Measurements from ENCODE around the gene DGAT2. TPM values are rescaled to one million over a fixed set of nuclear protein-coding genes. Genes with fewer than 3 reads are reported as not detected.
A peak's percentile ranks its signal among the peaks of the same experiment; 100 is the strongest.

DGAT2 gene
- total RNA-seq, 1 donor from 2014 or later, result 2.6 TPM

- H3K36me3 ChIP-seq (ENCODE audit: control insufficient read depth, insufficient read depth, low read length), result peaks cover 2% of the 10 kb centered on the region
- DNase-seq (ENCODE audit: low read depth) (no peak), FAIRE-seq (no peak)
- no peak overlapping the region for H3K4me3 ChIP-seq (ENCODE audit: low read depth, low read length)
- TF ChIP-seq CTCF (IDR thresholded peaks at IDR 0.05; ENCODE audit: insufficient read depth, low read length, severe bottlenecking), result no peak
- no peaks in the 10 kb centered on the region for H3K27me3 ChIP-seq (ENCODE audit: control insufficient read depth, insufficient read depth, low read length)
Measured at GRCh38 chr11:75800728-75801361, 32.3 kb downstream of the DGAT2 start.

GRCh38 chr11:75801362-75802020 lies 32.9 kb downstream of the DGAT2 start:
- no peak overlapping the region for H3K4me3 ChIP-seq (ENCODE audit: low read depth, low read length)
- no peak for TF ChIP-seq CTCF (IDR thresholded peaks at IDR 0.05; ENCODE audit: insufficient read depth, low read length, severe bottlenecking)
- FAIRE-seq, result no peak

GRCh38 chr11:75802021-75802912 lies 33.7 kb downstream of the DGAT2 start:
- Histone ChIP-seq H3K27me3 (ENCODE audit: control insufficient read depth, insufficient read depth, low read length) (no peaks in the 10 kb centered on the region), H3K36me3 (ENCODE audit: control insufficient read depth, insufficient read depth, low read length) (peaks cover 1% of the 10 kb centered on the region), H3K4me3 (ENCODE audit: low read depth, low read length) (no peak overlapping the region)
- no peak for DNase-seq (ENCODE audit: low read depth)
- TF ChIP-seq CTCF (IDR thresholded peaks at IDR 0.05; ENCODE audit: insufficient read depth, low read length, severe bottlenecking), result no peak
- no peak for FAIRE-seq

More at GRCh38 chr11:75801362-75802020, 32.9 kb downstream of the DGAT2 start:
- no peak for DNase-seq (ENCODE audit: low read depth)
- no peaks in the 10 kb centered on the region for H3K27me3 ChIP-seq (ENCODE audit: control insufficient read depth, insufficient read depth, low read length)
- peaks cover 2% of the 10 kb centered on the region for H3K36me3 ChIP-seq (ENCODE audit: control insufficient read depth, insufficient read depth, low read length)

- DNase-seq (ENCODE audit: low read depth) (peak; percentile 55), FAIRE-seq (no peak)
- Histone ChIP-seq H3K4me3 (ENCODE audit: low read depth, low read length) (no peak overlapping the region), H3K27me3 (ENCODE audit: control insufficient read depth, insufficient read depth, low read length) (no peaks in the 10 kb centered on the region), H3K36me3 (ENCODE audit: control insufficient read depth, insufficient read depth, low read length) (peaks cover 1% of the 10 kb centered on the region)
- peak; percentile 92 for TF ChIP-seq CTCF (IDR thresholded peaks at IDR 0.05; ENCODE audit: insufficient read depth, low read length, severe bottlenecking)
Measured at GRCh38 chr11:75802913-75803820, 34.6 kb downstream of the DGAT2 start.

- DNase-seq (ENCODE audit: low read depth) (no peak), FAIRE-seq (no peak)
- H3K4me3 ChIP-seq (ENCODE audit: low read depth, low read length), result no peak overlapping the region
- no peaks in the 10 kb centered on the region for H3K36me3 ChIP-seq (ENCODE audit: control insufficient read depth, insufficient read depth, low read length)
- no peaks in the 10 kb centered on the region for H3K27me3 ChIP-seq (ENCODE audit: control insufficient read depth, insufficient read depth, low read length)
- no peak for TF ChIP-seq CTCF (IDR thresholded peaks at IDR 0.05; ENCODE audit: insufficient read depth, low read length, severe bottlenecking)
Measured at GRCh38 chr11:75809111-75809510, 40.5 kb downstream of the DGAT2 start.
